GM12875 (cell line): Measurements from ENCODE around the gene CCL4.
"Not testable (repeated sequence)": the region's sequence is repeated elsewhere in the genome, so short reads cannot be mapped to it uniquely, and the experiment has no call there.

Source experiments
- H3K4me3 ChIP-seq: one replicate; pipeline ENCODE4 v1.5.1; 2011; ENCODE audit warnings: low read depth, low read length, control low read depth
- CTCF ChIP-seq: IDR thresholded peaks from 2 replicates; pipeline ENCODE4 v1.5.1; 2011; ENCODE audit warnings: low read depth, mild to moderate bottlenecking, control low read depth, inconsistent platforms, low read length, moderate library complexity, borderline replicate concordance; ENCODE audit not compliant: insufficient read depth

The CCL4 gene

DNA sequence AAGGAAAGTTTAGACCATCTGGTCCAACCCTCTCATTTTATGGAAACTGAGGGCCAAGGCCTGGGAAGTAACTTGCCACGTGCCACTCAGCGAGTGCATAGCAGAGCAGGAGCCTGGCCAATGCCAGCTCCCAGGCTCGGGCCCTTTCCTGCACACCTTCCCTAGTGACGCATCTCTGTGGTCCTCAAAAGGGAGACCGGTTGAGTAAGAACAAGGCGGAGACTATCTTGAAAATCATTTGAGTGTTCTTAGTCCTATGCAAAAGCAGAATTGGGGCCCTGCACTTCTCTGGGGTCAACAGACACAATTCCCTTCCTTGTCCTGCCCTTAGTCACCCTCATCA lies 2.8 kb downstream of the CCL4 start:
- H3K4me3 ChIP-seq, result no peak overlapping the region
- TF ChIP-seq CTCF, result no peak

DNA sequence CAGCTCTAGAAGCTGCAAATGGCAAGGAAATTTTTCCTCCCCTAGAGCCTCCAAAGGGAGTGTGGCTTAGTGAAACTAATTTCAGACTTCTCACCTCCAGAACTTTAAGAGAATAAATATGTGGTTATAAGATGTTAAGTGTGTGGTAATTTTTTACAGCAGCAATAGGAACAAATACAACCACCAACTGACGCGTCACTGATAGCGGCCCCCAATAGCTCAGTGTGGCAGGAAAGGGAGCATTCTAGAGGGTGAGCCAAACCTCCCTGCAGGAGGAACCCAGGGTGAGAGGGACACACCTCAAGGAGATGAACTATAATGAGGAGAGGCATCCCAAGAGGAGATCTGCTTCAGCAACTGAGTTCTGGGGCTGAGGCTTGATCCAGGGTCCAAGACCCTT lies 4.0 kb downstream of the CCL4 start:
- no peak for TF ChIP-seq CTCF
- H3K4me3 ChIP-seq, result no peak overlapping the region

DNA sequence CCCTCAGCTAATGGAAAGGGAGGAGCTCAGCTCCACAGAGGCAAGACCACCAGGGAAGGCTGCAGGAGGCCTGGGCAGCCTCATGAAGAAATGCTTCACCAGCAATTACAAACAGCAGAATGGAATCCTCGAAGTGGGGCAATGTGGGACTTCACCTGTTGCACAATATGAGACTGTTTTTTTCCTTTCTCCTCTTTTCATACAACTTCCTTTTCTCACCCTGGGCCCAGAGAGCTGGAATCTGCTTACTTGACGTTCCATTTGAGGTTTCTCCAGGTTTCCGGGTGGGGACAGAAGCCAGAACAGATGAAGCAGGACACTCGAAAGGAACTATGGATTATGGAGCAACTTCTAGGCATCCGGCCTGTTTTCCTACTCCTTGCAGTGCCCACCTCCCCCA lies 4.6 kb downstream of the CCL4 start:
- H3K4me3 ChIP-seq, result not testable (repeated sequence)

- H3K4me3 ChIP-seq, result no peak overlapping the region
- TF ChIP-seq CTCF, result no peak
Observed at GRCh38 chr17:36111068-36111490, 7.5 kb downstream of the CCL4 start.

DNA sequence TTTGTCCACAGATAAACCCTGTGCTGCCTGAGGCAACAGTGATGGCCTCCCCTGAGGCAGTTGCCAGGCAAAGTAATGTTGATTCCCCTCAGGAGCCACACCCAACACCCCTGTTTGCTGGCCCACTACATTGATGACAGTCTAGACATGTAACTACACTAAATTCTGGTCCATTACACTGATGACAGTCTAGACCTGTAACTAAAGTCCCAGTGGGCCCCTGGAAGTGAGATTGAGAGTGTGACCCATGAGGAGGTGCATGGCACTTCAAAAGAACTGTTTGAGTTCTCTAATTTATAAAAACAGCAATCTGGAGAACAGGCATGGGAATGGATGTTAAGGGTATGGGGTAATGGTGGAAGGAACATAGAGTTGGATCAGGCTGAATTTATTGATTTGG lies 8.9 kb downstream of the CCL4 start:
- no peak for TF ChIP-seq CTCF
- no peak overlapping the region for H3K4me3 ChIP-seq

GRCh38 chr17:36113131-36113530 lies 9.5 kb downstream of the CCL4 start:
- H3K4me3 ChIP-seq, result not testable (repeated sequence)

DNA sequence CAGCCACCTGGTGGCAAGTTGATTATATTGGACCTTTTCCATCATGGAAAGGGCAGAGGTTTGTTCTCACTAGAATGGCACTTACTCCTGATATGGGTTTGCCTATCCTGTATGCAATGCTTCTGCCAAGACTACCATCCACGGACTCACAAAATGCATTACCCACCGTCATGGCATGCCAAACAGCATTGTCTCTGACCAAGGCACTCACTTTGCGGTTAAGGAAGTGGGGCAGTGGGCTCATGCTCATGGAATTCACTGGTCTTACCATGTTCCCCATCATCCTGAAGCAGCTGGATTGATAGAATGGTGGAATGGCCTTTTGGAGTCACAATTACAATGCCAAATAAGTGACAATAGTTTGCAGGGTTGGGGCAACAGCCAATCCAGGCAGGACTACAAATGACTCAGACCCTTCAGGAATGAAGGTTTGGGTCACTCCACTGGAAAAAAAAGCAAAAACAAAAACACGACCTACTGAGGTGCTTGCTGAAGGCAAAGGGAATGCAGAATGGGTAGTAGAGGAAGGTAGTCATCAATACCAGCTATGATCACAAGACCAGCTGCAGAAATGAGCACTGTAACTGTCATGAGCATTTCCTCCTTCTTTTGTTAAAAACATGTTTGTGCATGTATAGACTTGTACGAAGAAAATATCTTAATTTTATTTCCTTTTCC lies 11.5 kb downstream of the CCL4 start:
- not testable (repeated sequence) for H3K4me3 ChIP-seq

DNA sequence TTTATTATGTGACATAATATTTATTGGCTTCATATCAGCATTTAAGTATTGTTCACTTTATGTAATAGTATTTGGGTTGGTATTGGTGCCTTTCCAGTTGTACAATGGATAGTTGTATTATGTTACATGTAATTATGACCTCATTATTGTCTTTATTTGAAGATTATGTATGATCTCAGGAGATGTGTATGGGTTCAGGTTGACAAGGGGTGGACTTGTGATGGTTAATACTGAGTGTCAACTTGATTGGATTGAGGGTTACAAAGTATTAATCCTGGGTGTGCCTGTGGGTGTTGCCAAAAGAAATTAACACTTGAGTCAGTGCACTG lies 12.0 kb downstream of the CCL4 start:
- not testable (repeated sequence) for H3K4me3 ChIP-seq

GRCh38 chr17:36117505-36118382 lies 14.1 kb downstream of the CCL4 start:
- no peak for TF ChIP-seq CTCF

More at GRCh38 chr17:36117505-36118382, 14.1 kb downstream of the CCL4 start:
- no peak overlapping the region for H3K4me3 ChIP-seq
